ENCODE data around the gene PARN. TPM values are rescaled to one million over a fixed set of nuclear protein-coding genes. Genes with fewer than 3 reads are reported as not detected.

The PARN gene
- total RNA-seq (2011; cell fraction: chromatin; rRNA removed; ENCODE audit: low replicate concordance): 41.3 and 80.1 TPM in 2 replicates
- 24.1 and 31.0 TPM in 2 replicates for total RNA-seq (2011; cell fraction: nucleolus; rRNA removed)
- 37.2 and 45.2 TPM in 2 replicates for total RNA-seq (2011; cell fraction: nucleoplasm; rRNA removed)
- total RNA-seq (2014; rRNA removed): 23.6 and 29.6 TPM in 2 replicates
- total RNA-seq (2014; rRNA removed; fragmentation: Illumina TruSeq; extraction: Trizol): 41.3 and 50.3 TPM in 2 replicates
- 44.8 and 48.1 TPM in 2 replicates for total RNA-seq (2015; rRNA removed; fragmentation: Illumina TruSeq; extraction: Trizol)
- 30.5 and 36.3 TPM in 2 replicates for total RNA-seq (2021)
- 33.6 and 40.4 TPM in 2 replicates for polyA plus RNA-seq (2011; rRNA removed)
- 16.5 and 29.7 TPM in 2 replicates for polyA plus RNA-seq (2011; cell fraction: cytosol; rRNA removed)
- 29.1 and 36.3 TPM in 2 replicates for polyA plus RNA-seq (2011; cell fraction: nucleus; rRNA removed)
- polyA plus RNA-seq (2012): 31.3 and 37.2 TPM in 2 replicates
- polyA plus RNA-seq (2014; fragmentation: Illumina TruSeq; extraction: Trizol): 47.0 and 51.3 TPM in 2 replicates
- polyA plus RNA-seq (2014; fragmentation: Nextera tagmentation; extraction: Ambion mirVana): 10 to 100 TPM in 1 of 2 experiments, 1 to 10 TPM in 1; 9.6 to 18.5 TPM
- polyA plus RNA-seq (2014; rRNA removed): 42.1 and 45.9 TPM in 2 replicates
- polyA minus RNA-seq (2011; rRNA and poly(A)+ RNA removed): 50.0 and 52.1 TPM in 2 replicates
- 14.5 and 24.4 TPM in 2 replicates for polyA minus RNA-seq (2011; cell fraction: cytosol; rRNA and poly(A)+ RNA removed)
- 22.6 and 35.7 TPM in 2 replicates for polyA minus RNA-seq (2011; cell fraction: nucleus; rRNA and poly(A)+ RNA removed)
- Bru-seq, nascent RNA: percentile 72 among the genes with signal in this experiment
- percentile 72 among the genes with signal in this experiment for BruChase-seq, experiment 1, labeled RNA remaining after a 2-hour chase
- percentile 67 among the genes with signal in this experiment for BruChase-seq, experiment 2, labeled RNA remaining after a 6-hour chase
- long read RNA-seq, experiment 1, transcript PARN-203 (24 exons, 3,078 nt): major isoform, 60 of 106 reads
- long read RNA-seq, experiment 1, partial matches to known transcripts: 14 of 106 reads
- long read RNA-seq, experiment 1, other reads (novel, unspliced or antisense): 29 of 106 reads
- long read RNA-seq, experiment 2, partial matches to known transcripts: 16 of 43 reads
- long read RNA-seq, experiment 2, other reads (novel, unspliced or antisense): 27 of 43 reads
- long read RNA-seq, experiment 3, transcript PARN-203 (24 exons, 3,078 nt): major isoform, 12 of 35 reads
- long read RNA-seq, experiment 3, partial matches to known transcripts: 8 of 35 reads
- long read RNA-seq, experiment 3, other reads (novel, unspliced or antisense): 15 of 35 reads

- FAIRE-seq (peak; percentile 97), ATAC-seq (peak; percentile 79), DNase-seq (ENCODE audit: extremely low read depth in 1 of 4, low spot score in 3 of 4) (peak; percentile 96 to 98 (median 98))
- ChIA-PET CTCF (ENCODE audit: low intra/inter-chr PET ratio) (no interaction called here), POLR2A (interaction anchor here (0.6 to 1.8 kb wide), 11 partner anchors 10 to 1608 kb away, joined by 3 to 10 read pairs (median 3); no protein-coding TSS in a partner anchor)
- Histone ChIP-seq H3K4me1 (replicated peaks in 1 of 2; ENCODE audit: control insufficient read depth in 2 of 2, insufficient read depth in 2 of 2, low read length in 2 of 2) (peaks cover 26 to 31% of the 10 kb centered on the region in 2 experiments), H2AFZ (ENCODE audit: low read depth, low read length) (peak within 1 kb of the TSS; percentile 90), H3K36me3 (ENCODE audit: control insufficient read depth, insufficient read depth, low read length) (peaks cover 39% of the 10 kb centered on the region), H3K9ac (ENCODE audit: insufficient read depth in 1 of 2, low read depth in 2 of 2, low read length in 2 of 2) (peak within 1 kb of the TSS; percentile 96 to 100), H3K27ac (ENCODE audit: extremely low read depth, low read depth, low read length) (peak within 1 kb of the TSS; percentile 99), H3K27me3 (ENCODE audit: control insufficient read depth in 2 of 2, insufficient read depth in 2 of 2, low read length in 2 of 2) (no peaks in the 10 kb centered on the region), H3K79me2 (ENCODE audit: control insufficient read depth, insufficient read depth, low read length) (peaks cover 57% of the 10 kb centered on the region), H3K4me3 (peak within 1 kb of the TSS; percentile 83), H3K4me2 (ENCODE audit: insufficient read depth, low read length) (peak within 1 kb of the TSS; percentile 93), H4K20me1 (replicated peaks; ENCODE audit: control insufficient read depth, insufficient read depth, low read length) (peaks cover 12% of the 10 kb centered on the region), H3K9me1 (ENCODE audit: control insufficient read depth, insufficient read depth, low read length) (peaks cover 3% of the 10 kb centered on the region), H3K9me3 (replicated peaks; ENCODE audit: control insufficient read depth, insufficient read depth, low read depth, low read length) (no peaks in the 10 kb centered on the region)
- intact Hi-C loops (cut with micrococcal nuclease) (no loop called here), in situ Hi-C loops (cut with MboI) (loop anchor here (25.0 kb wide), 1 partner anchor 1882 kb away; no protein-coding TSS in a partner anchor)
- no TSS peak for BruUV-seq (replicated peaks)
- 0% methylated on average over 36 of the region's 51 CpGs for WGBS (ENCODE audit: insufficient coverage, low coverage, missing lambda C conversion rate)
- TF ChIP-seq ZNF830 (CRISPR knock-in tag; IDR thresholded peaks at IDR 0.05): peak; percentile 73; the same call in 1 of the 2 replicates
- no peak for TF ChIP-seq ZNF280A (IDR thresholded peaks at IDR 0.05; ENCODE audit: low read depth, partially characterized antibody)
- TF ChIP-seq STAT5A (IDR thresholded peaks at IDR 0.05; ENCODE audit: borderline replicate concordance, low read length): no peak
- peak; percentile 70; the same call in 1 of the 2 replicates for TF ChIP-seq ZBTB26 (CRISPR knock-in tag; IDR thresholded peaks at IDR 0.05)
- TF ChIP-seq ESRRA (IDR thresholded peaks at IDR 0.05; ENCODE audit: borderline replicate concordance, low read depth): peak; percentile 44; the same call in 1 of the 2 replicates
- peak; percentile 74 for TF ChIP-seq VEZF1 (CRISPR knock-in tag; IDR thresholded peaks at IDR 0.05)
- TF ChIP-seq TAF1 (IDR thresholded peaks at IDR 0.05; ENCODE audit: control insufficient read depth, extremely low read depth, insufficient read depth, low read length, severe bottlenecking): peak; percentile 86
- TF ChIP-seq SRF (CRISPR knock-in tag; IDR thresholded peaks at IDR 0.05): peak; percentile 86 to 97; a peak in 3 of 4 replicates
- TF ChIP-seq ELF1 (tag; IDR thresholded peaks at IDR 0.05): peak; percentile 98
- TF ChIP-seq ZNF140 (CRISPR knock-in tag; IDR thresholded peaks at IDR 0.05): no peak
- TF ChIP-seq ZNF12 (CRISPR knock-in tag; IDR thresholded peaks at IDR 0.05): 0 out of 2 replicates have a peak, but pooled peaks have one; percentile 11
These were observed at the start of gene PARN for GRCh38 chr16:14629919-14630619. Gene PARN, minus strand, starts transcription at chr16:14630260. Its CDS starts 135 bp downstream, at chr16:14630125.

Measured in K562 (cell line).